Hepatocyte (in vitro differentiated cells): ENCODE data around the gene GPAT3. TPM values are rescaled to one million over a fixed set of nuclear protein-coding genes. Genes with fewer than 3 reads are reported as not detected.

Experiments
- DNase-seq: peaks from one replicate; pipeline ENCODE4 v3.0.0-alpha.2; 2016; ENCODE audit warnings: low spot score
- H2AFZ ChIP-seq: fragments of 200-600 bp; sonication (generic); 2 replicates; pipeline ENCODE4 v1.6.0; 2016; ENCODE audit warnings: antibody characterized with exemption, mild to moderate bottlenecking
- H3K27ac ChIP-seq: fragments of 200-600 bp; sonication (generic); 2 replicates; pipeline ENCODE4 v1.5.1; 2016; ENCODE audit warnings: mild to moderate bottlenecking
- H3K27me3 ChIP-seq: fragments of 200-600 bp; sonication (generic); 2 replicates; pipeline ENCODE4 v1.6.1; 2016
- H3K36me3 ChIP-seq: fragments of 200-600 bp; sonication (generic); replicated peaks from 2 replicates; pipeline ENCODE4 v1.5.1; 2016; ENCODE audit warnings: low read depth; ENCODE audit not compliant: insufficient read depth
- H3K4me1 ChIP-seq: fragments of 200-600 bp; sonication (generic); 2 replicates; pipeline ENCODE4 v1.5.1; 2016; ENCODE audit warnings: mild to moderate bottlenecking, moderate library complexity; ENCODE audit not compliant: insufficient read depth
- H3K4me2 ChIP-seq: fragments of 200-600 bp; sonication (generic); 2 replicates; pipeline ENCODE4 v1.6.0; 2016
- H3K4me3 ChIP-seq: fragments of 200-600 bp; sonication (generic); 2 replicates; pipeline ENCODE4 v1.5.1; 2016; ENCODE audit warnings: mild to moderate bottlenecking
- H3K79me2 ChIP-seq: fragments of 200-600 bp; sonication (generic); 2 replicates; pipeline ENCODE4 v1.6.0; 2017; ENCODE audit warnings: mild to moderate bottlenecking
- H3K9me2 ChIP-seq: fragments of 200-600 bp; sonication (generic); replicated peaks from 2 replicates; pipeline ENCODE4 v1.6.0; 2017; ENCODE audit warnings: mild to moderate bottlenecking; ENCODE audit not compliant: insufficient read depth
- H3K9me3 ChIP-seq: fragments of 200-600 bp; sonication (generic); 2 replicates; pipeline ENCODE4 v1.5.1; 2016; ENCODE audit warnings: low read depth, mild to moderate bottlenecking
- H4K20me1 ChIP-seq: fragments of 200-600 bp; sonication (generic); 2 replicates; pipeline ENCODE4 v1.6.0; 2016; ENCODE audit warnings: mild to moderate bottlenecking; ENCODE audit not compliant: insufficient read depth, poor library complexity, severe bottlenecking
- EZH2 ChIP-seq: fragments of 200-600 bp; sonication (generic); IDR thresholded peaks from 2 replicates; pipeline ENCODE4 v1.6.1; 2016; ENCODE audit warnings: antibody characterized with exemption, mild to moderate bottlenecking, borderline replicate concordance
- EZH2phosphoT487 ChIP-seq: fragments of 200-600 bp; sonication (generic); IDR thresholded peaks from one replicate; pipeline ENCODE4 v1.6.1; 2018; ENCODE audit warnings: antibody characterized with exemption, mild to moderate bottlenecking, low read depth, moderate library complexity; ENCODE audit not compliant: unreplicated experiment, severe bottlenecking
- WGBS: methylation state at CpG from one replicate; pipeline ENCODE4 v1.1.6; 2016; ENCODE audit warnings: low lambda C conversion rate; ENCODE audit errors: missing lambda C conversion rate; 5-methylcytosine and 5-hydroxymethylcytosine counted together
- polyA plus RNA-seq: library from polyadenylated mRNA; unstranded; fragments of >200 nt; fragmentation: Nextera tagmentation; extraction: Ambion mirVana; gene quantifications from 2 replicates; pipeline ENCODE4 v1.2.1, GENCODE V29; 2016
- total RNA-seq: library from RNA; depleted of rRNA; stranded (reverse); fragments of >200 nt; gene quantifications from 2 replicates; pipeline ENCODE4 v1.2.3, GENCODE V29; 2014
- TF ChIP-seq, protein P1 (sequence below): fragments of 200-600 bp; sonication (generic); IDR thresholded peaks from 2 replicates; pipeline ENCODE4 v1.5.1; 2016; ENCODE audit warnings: antibody characterized with exemption, mild to moderate bottlenecking; ENCODE audit not compliant: poor library complexity

GPAT3 gene
- total and polyA plus RNA-seq, 2 experiments from 2014 or later: 3.3 to 4.4 TPM

DNA sequence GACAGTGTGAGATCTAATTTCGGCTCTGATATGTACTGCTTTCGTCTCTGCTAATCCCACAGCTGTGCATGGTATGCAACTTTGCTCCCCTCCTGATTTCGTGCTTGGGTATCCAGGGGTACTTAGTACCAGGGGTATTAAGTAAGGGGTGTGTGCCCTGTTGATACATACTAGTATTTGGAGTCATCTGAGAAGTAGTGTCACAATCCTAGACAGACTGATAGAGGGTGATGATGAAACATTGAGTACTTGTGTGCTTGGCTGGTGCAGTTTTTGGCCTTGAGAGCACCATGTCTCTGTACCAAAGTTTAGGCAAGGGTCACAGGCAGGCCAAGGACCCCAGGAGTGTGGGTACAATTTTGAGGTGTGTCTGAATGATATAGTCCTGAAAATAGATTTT is 10.9 kb downstream of the GPAT3 start:
- TF ChIP-seq, protein P1, sequence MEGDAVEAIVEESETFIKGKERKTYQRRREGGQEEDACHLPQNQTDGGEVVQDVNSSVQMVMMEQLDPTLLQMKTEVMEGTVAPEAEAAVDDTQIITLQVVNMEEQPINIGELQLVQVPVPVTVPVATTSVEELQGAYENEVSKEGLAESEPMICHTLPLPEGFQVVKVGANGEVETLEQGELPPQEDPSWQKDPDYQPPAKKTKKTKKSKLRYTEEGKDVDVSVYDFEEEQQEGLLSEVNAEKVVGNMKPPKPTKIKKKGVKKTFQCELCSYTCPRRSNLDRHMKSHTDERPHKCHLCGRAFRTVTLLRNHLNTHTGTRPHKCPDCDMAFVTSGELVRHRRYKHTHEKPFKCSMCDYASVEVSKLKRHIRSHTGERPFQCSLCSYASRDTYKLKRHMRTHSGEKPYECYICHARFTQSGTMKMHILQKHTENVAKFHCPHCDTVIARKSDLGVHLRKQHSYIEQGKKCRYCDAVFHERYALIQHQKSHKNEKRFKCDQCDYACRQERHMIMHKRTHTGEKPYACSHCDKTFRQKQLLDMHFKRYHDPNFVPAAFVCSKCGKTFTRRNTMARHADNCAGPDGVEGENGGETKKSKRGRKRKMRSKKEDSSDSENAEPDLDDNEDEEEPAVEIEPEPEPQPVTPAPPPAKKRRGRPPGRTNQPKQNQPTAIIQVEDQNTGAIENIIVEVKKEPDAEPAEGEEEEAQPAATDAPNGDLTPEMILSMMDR: no peak
- TF ChIP-seq EZH2 (no peak), EZH2phosphoT487 (no peak)
- Histone ChIP-seq H3K27me3 (no peaks in the 10 kb centered on the region), H3K79me2 (no peaks in the 10 kb centered on the region), H3K36me3 (no peaks in the 10 kb centered on the region), H3K9me2 (no peaks in the 10 kb centered on the region), H3K9me3 (no peaks in the 10 kb centered on the region), H4K20me1 (no peaks in the 10 kb centered on the region), H3K27ac (no peak overlapping the region), H2AFZ (no peak overlapping the region), H3K4me3 (no peak overlapping the region), H3K4me2 (no peak overlapping the region), H3K4me1 (no peaks in the 10 kb centered on the region)
- WGBS: 81% methylated on average over 3 of the region's 3 CpGs
- no peak for DNase-seq

DNA sequence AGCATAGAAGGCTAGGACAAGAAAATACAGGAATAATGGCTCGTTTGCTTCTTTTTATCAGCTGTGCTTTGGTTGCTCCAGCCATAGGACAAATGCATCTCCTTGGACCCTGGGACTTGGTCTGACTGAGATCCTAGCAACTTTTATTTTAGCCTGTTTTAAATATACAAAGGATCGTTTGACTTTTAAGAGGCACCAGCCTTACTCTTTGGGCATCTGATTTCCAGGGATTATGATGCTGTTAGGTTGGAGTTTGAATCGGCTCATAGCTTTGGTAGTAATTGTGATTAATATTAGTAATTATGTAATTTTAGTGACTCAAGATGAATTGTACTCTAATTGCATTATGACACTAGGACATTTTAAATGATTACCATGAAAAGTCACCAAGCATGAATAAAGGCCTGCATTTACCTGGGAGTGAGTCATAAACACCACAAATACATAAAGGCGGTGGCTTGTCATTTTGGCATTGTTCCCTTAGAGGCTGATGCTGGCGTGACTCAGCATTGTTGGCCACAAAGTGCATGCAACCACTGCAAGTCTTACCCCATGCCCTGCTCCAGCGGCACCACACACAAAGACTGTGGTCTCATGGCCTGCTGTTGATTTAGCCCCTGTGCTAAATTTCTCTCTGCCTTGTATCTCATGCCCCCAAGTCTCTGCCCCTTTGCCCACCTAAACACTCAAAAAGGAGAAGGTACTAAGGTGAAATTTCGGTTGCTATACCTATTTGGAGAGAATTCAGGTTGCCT is 12.4 kb downstream of the GPAT3 start:
- no peaks in the 10 kb centered on the region for H3K79me2 ChIP-seq
- H3K36me3 ChIP-seq: no peaks in the 10 kb centered on the region
- no peaks in the 10 kb centered on the region for H3K9me2 ChIP-seq
- TF ChIP-seq, protein P1: no peak
- TF ChIP-seq EZH2 (no peak), EZH2phosphoT487 (no peak)
- no peak overlapping the region for H3K4me2 ChIP-seq
- no peaks in the 10 kb centered on the region for H4K20me1 ChIP-seq
- 82% methylated on average over 7 of the region's 7 CpGs for WGBS
- H3K27ac ChIP-seq: no peak overlapping the region
- no peaks in the 10 kb centered on the region for H3K9me3 ChIP-seq
- no peak overlapping the region for H2AFZ ChIP-seq
- H3K27me3 ChIP-seq: no peaks in the 10 kb centered on the region
- no peaks in the 10 kb centered on the region for H3K4me1 ChIP-seq
- H3K4me3 ChIP-seq: no peak overlapping the region
- DNase-seq: peak; percentile 49

DNA sequence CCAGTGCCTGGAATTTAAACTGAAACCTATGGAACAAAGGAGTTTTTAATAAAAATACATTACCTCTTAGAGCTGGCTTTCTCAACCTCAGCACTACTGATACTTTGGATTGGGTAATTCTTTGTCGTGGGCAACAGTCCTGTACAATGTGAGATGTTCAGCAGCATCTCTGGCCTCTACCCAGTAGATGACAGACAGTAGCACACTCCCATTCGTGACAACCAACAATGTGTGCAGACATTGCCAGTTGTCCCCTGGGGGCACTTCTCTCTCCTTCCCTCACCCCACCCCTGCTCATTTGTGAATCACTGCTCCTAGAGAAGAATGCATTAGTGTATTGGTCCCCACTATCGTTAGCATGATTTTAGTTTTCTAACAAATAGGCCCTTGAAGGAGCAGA is 16.2 kb downstream of the GPAT3 start:
- no peak overlapping the region for H2AFZ ChIP-seq

More for the DNA sequence above, 16.2 kb downstream of the GPAT3 start:
- no peaks in the 10 kb centered on the region for H3K79me2 ChIP-seq
- no peaks in the 10 kb centered on the region for H3K4me1 ChIP-seq
- H3K4me3 ChIP-seq: no peak overlapping the region
- DNase-seq: no peak
- H3K9me2 ChIP-seq: no peaks in the 10 kb centered on the region
- no peaks in the 10 kb centered on the region for H4K20me1 ChIP-seq
- no peak overlapping the region for H3K4me2 ChIP-seq
- no peak for TF ChIP-seq EZH2
- TF ChIP-seq, protein P1: no peak
- no peak for TF ChIP-seq EZH2phosphoT487
- H3K27me3 ChIP-seq: no peaks in the 10 kb centered on the region
- WGBS: 80% methylated on average over 3 of the region's 3 CpGs
- no peaks in the 10 kb centered on the region for H3K36me3 ChIP-seq
- H3K9me3 ChIP-seq: no peaks in the 10 kb centered on the region
- H3K27ac ChIP-seq: no peak overlapping the region
